Endothelial cell of umbilical vein (primary cell): Measurements from ENCODE around the gene SOX10. TPM values are rescaled to one million over a fixed set of nuclear protein-coding genes. Genes with fewer than 3 reads are reported as not detected.

Source experiments
- BruUV-seq: library from RNA; stranded (reverse); fragments of 400-500 nt; replicated peaks from 2 replicates; lab custom pipeline; 2021; lab: Mats Ljungman, UMichigan
- CTCF ChIA-PET: fragments of 300-600, 350-600 bp; sonication (Branson Sonifier 250); formaldehyde crosslinking; loops from one replicate; lab custom pipeline; 2021; ENCODE audit warnings: antibody characterized with exemption, inconsistent platforms; lab: Charles Lee
- POLR2A ChIA-PET: fragments of 300-600, 350-600 bp; sonication (Branson Sonifier 250); formaldehyde crosslinking; loops from one replicate; lab custom pipeline; 2021; ENCODE audit warnings: antibody characterized with exemption, inconsistent platforms; lab: Charles Lee
- DNase-seq: peaks from one replicate; pipeline ENCODE4 v3.0.0-alpha.2; 2011; ENCODE audit warnings: low read depth, low spot score
- FAIRE-seq: peaks from 2 replicates; lab custom pipeline; 2011; peaks lifted over from hg19 to GRCh38; lab: Jason Lieb, UNC
- H2AFZ ChIP-seq: 2 replicates; pipeline ENCODE4 v1.6.0; 2012; ENCODE audit warnings: low read depth, low read length, control low read depth, inconsistent platforms
- H3K27ac ChIP-seq: 2 replicates; pipeline ENCODE4 v1.5.1; 2011; ENCODE audit warnings: low read depth, mild to moderate bottlenecking, control low read depth, low read length, moderate library complexity; ENCODE audit not compliant: insufficient read depth
- H3K27me3 ChIP-seq, 2 experiments: 2 replicates each; pipeline versions ENCODE4 v1.6.0 to v1.6.1; 2011; ENCODE audit warnings: low read length in 2 of 2, mixed read lengths in 1 of 2; ENCODE audit not compliant: control insufficient read depth in 2 of 2, insufficient read depth in 2 of 2
- H3K36me3 ChIP-seq, 2 experiments: 2 replicates in 1 of 2; 3 replicates in 1 of 2; pipeline ENCODE4 v1.5.1; 2011; ENCODE audit warnings: low read length in 2 of 2, mild to moderate bottlenecking in 1 of 2, moderate library complexity in 1 of 2; ENCODE audit not compliant: control insufficient read depth in 2 of 2, insufficient read depth in 2 of 2; ENCODE audit errors: extremely low read depth in 1 of 2
- H3K4me1 ChIP-seq: 3 replicates; pipeline ENCODE4 v1.5.1; 2011; ENCODE audit warnings: mild to moderate bottlenecking, low read length; ENCODE audit not compliant: control insufficient read depth, insufficient read depth; ENCODE audit errors: extremely low read depth
- H3K4me2 ChIP-seq: 2 replicates; pipeline ENCODE4 v1.6.1; 2011; ENCODE audit warnings: low read length, control low read depth, mixed read lengths; ENCODE audit not compliant: insufficient read depth
- H3K4me3 ChIP-seq, 3 experiments: fragments of 200-600 bp in 1 of 3; sonication (generic), shearing (Covaris generic) in 1 of 3; replicated peaks in 1 of 3; 2 replicates each; pipeline ENCODE4 v1.5.1; 2011 to 2016; ENCODE audit warnings: control low read depth in 3 of 3, low read length in 3 of 3, mild to moderate bottlenecking in 2 of 3, inconsistent platforms in 1 of 3, low read depth in 1 of 3, moderate library complexity in 1 of 3; ENCODE audit not compliant: insufficient read depth in 1 of 3
- H3K79me2 ChIP-seq: 2 replicates; pipeline ENCODE4 v1.6.0; 2012; ENCODE audit warnings: low read length, inconsistent platforms; ENCODE audit not compliant: control insufficient read depth, insufficient read depth
- H3K9ac ChIP-seq: replicated peaks from 2 replicates; pipeline ENCODE3; 2011; ENCODE audit warnings: low read length, control low read depth; ENCODE audit not compliant: insufficient read depth; ENCODE audit errors: extremely low read depth
- H3K9me1 ChIP-seq: replicated peaks from 3 replicates; pipeline ENCODE4 v1.6.0; 2011; ENCODE audit warnings: mild to moderate bottlenecking, low read length; ENCODE audit not compliant: control insufficient read depth, insufficient read depth; ENCODE audit errors: extremely low read depth
- H3K9me3 ChIP-seq: replicated peaks from 2 replicates; pipeline ENCODE4 v1.5.1; 2012; ENCODE audit warnings: low read length, inconsistent platforms; ENCODE audit not compliant: control insufficient read depth, insufficient read depth
- H4K20me1 ChIP-seq: replicated peaks from 2 replicates; pipeline ENCODE3; 2011; ENCODE audit warnings: mild to moderate bottlenecking, low read length; ENCODE audit not compliant: control insufficient read depth, insufficient read depth; ENCODE audit errors: extremely low read depth
- CTCF ChIP-seq, 2 donors: IDR thresholded peaks; 1 replicate in 1 of 2; 2 replicates in 1 of 2; pipeline ENCODE4 v1.5.1; 2011; ENCODE audit warnings: low read length in 2 of 2, mild to moderate bottlenecking in 2 of 2, moderate library complexity in 2 of 2, control low read depth in 1 of 2, inconsistent platforms in 1 of 2, low read depth in 1 of 2; ENCODE audit not compliant: insufficient read depth in 1 of 2; ENCODE audit errors: extremely low read depth in 1 of 2
- EZH2 ChIP-seq: IDR thresholded peaks from 2 replicates; pipeline ENCODE4 v1.6.1; 2012; ENCODE audit warnings: borderline replicate concordance, low read depth, mild to moderate bottlenecking, moderate library complexity, low read length, inconsistent platforms; ENCODE audit not compliant: severe bottlenecking
- FOS ChIP-seq: IDR thresholded peaks from 2 replicates; pipeline ENCODE4 v1.6.1; 2011; ENCODE audit warnings: mild to moderate bottlenecking, low read length, moderate library complexity, borderline replicate concordance; ENCODE audit not compliant: insufficient read depth
- GATA2 ChIP-seq: IDR thresholded peaks from 2 replicates; pipeline ENCODE4 v1.7.0; 2011; ENCODE audit warnings: low read depth, mild to moderate bottlenecking, moderate library complexity, mixed read lengths, low read length; ENCODE audit not compliant: insufficient read length, insufficient read depth
- JUN ChIP-seq: IDR thresholded peaks from 2 replicates; pipeline ENCODE4 v1.6.1; 2011; ENCODE audit warnings: borderline replicate concordance, low read depth; ENCODE audit not compliant: insufficient read length, insufficient read depth
- MAX ChIP-seq: IDR thresholded peaks from 2 replicates; pipeline ENCODE4 v1.6.1; 2011; ENCODE audit not compliant: insufficient read depth, insufficient read length
- MYC ChIP-seq: IDR thresholded peaks from one replicate; pipeline ENCODE4 v1.6.1; 2011; ENCODE audit warnings: mild to moderate bottlenecking, low read depth, low read length
- POLR2AphosphoS5 ChIP-seq: IDR thresholded peaks from 2 replicates; pipeline ENCODE4 v1.6.1; 2012; ENCODE audit warnings: low read depth, mild to moderate bottlenecking, control low read depth, low read length, moderate library complexity; ENCODE audit not compliant: insufficient read depth
- dilution Hi-C: fragments of 300-500 bp; cut with MboI; formaldehyde crosslinking; loops from one replicate; pipeline ENCODE4 v1.15.0; 2019; ENCODE audit warnings: low sequenced_read_pairs; ENCODE audit not compliant: extremely low pct_ligation_motif_present
- intact Hi-C: fragments of 100-400 bp; cut with micrococcal nuclease; formaldehyde crosslinking; loops from one replicate; pipeline ENCODE4 v1.10.0; 2022
- polyA plus RNA-seq, 4 experiments: library from polyadenylated mRNA; depleted of rRNA in 3 of 4; stranded (reverse) in 3 of 4; unstranded in 1 of 4; fragments of >200 nt; gene quantifications; 2 replicates each; pipeline versions ENCODE4 v1.2.1 to v1.2.3, GENCODE V29; 2011 to 2012; ENCODE audit warnings: missing spikeins in 1 of 4
- total RNA-seq: library from RNA; stranded (reverse); gene quantifications from 2 replicates; pipeline ENCODE4 v1.2.3, GENCODE V29; 2021

The SOX10 gene
- total and polyA plus RNA-seq, 2 donors (not counting 3 experiments of a cell fraction or from before 2014, with no cell fraction given): not detected

- FAIRE-seq (peak; percentile 72), DNase-seq (peak; percentile 26)
- H3K4me1 ChIP-seq: peaks cover 29% of the 10 kb centered on the region
- H4K20me1 ChIP-seq: no peaks in the 10 kb centered on the region
- H3K36me3 ChIP-seq: peaks cover 5 to 27% of the 10 kb centered on the region in 2 experiments
- H3K27me3 ChIP-seq: no peaks in the 10 kb centered on the region
- peak overlapping the region; percentile 41 for H3K27ac ChIP-seq
- no TSS peak for BruUV-seq
- TF ChIP-seq CTCF (IDR thresholded peaks at IDR 0.05; ENCODE audit: extremely low read depth in 1 of 2, insufficient read depth in 1 of 2, low read depth in 1 of 2, low read length in 2 of 2) (no peak), GATA2 (no peak), POLR2AphosphoS5 (no peak), JUN (no peak), MYC (no peak), EZH2 (no peak), FOS (no peak), MAX (no peak)
- ChIA-PET CTCF (interaction anchor here (1.0 to 4.7 kb wide), 7 partner anchors 13 to 113 kb away, joined by 3 to 48 read pairs (median 5); partner anchors contain the start of gene MICALL1), POLR2A (no interaction called here)
- no peak overlapping the region for H3K9ac ChIP-seq
- intact Hi-C loops: no loop called here
- no peaks in the 10 kb centered on the region for H3K79me2 ChIP-seq
- no peak overlapping the region for H2AFZ ChIP-seq
- H3K9me3 ChIP-seq: no peaks in the 10 kb centered on the region
- no peak overlapping the region for H3K4me2 ChIP-seq
- no peaks in the 10 kb centered on the region for H3K9me1 ChIP-seq
- H3K4me3 ChIP-seq: no peak overlapping the region
- dilution Hi-C loops: no loop called here
Observed at GRCh38 chr22:37930952-37931440, 53.4 kb downstream of the SOX10 start.
